Stimulated activated CD4-positive, alpha-beta T cell treated with anti-CD3 and anti-CD28 coated beads, TNF-alpha, amount 100 ng/mL, for 48 hours (primary cell): ENCODE data around the gene RELCH.

ENCODE experiments used
- DNase-seq, 3 donors: peaks; one replicate each; pipeline ENCODE4 v3.0.0-alpha.2; 2020; ENCODE audit warnings: low read depth in 3 of 3

Gene RELCH

GRCh38 chr18:62258616-62259015 lies 71.6 kb downstream of the RELCH start:
- no peak for DNase-seq

- DNase-seq: no peak
Observed at GRCh38 chr18:62262061-62262460, 75.0 kb downstream of the RELCH start.

GRCh38 chr18:62264984-62265383 lies 77.9 kb downstream of the RELCH start:
- no peak for DNase-seq

DNA sequence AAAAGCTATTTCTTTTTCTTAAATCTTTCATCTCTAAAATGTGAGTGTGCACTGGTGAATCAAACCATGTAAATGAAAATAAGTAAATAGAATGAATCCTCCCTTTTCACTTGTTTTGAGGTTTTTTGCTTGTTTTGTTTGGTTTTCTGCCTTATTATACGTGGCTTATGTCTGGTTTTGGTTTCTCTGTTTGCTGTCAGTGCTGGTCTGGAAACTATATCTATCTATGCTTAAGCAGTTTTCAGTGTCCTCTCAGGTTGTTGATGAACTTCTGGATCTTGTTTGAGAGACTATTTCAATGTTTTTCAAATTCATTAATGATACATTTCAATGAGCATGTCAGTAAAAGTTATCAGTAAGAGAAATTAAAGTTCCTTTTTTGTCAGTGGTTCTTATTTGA lies 90.0 kb downstream of the RELCH start:
- no peak for DNase-seq

DNA sequence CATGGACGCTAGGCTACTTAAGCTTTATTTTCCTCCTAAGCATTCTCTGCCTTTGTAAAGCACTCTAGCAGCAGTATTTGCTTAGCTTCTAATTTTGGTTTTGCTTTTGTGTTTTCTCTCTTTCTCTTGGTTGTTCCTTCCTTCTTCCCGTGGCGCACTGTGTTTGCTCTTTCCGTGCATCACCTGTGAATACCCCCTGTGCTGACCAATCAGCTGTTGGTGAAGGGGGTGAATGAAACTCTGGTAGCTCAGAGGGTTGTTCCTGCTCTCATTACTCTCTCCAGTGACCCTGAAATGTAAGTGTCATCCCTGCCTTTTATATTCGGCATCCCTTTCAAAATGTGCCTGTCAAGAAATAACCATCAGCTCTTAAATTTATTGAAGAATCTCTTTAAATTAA lies 92.5 kb downstream of the RELCH start:
- no peak for DNase-seq

GRCh38 chr18:62280058-62280457 lies 93.0 kb downstream of the RELCH start:
- DNase-seq: no peak

GRCh38 chr18:62280786-62281185 lies 93.7 kb downstream of the RELCH start:
- DNase-seq: no peak

DNA sequence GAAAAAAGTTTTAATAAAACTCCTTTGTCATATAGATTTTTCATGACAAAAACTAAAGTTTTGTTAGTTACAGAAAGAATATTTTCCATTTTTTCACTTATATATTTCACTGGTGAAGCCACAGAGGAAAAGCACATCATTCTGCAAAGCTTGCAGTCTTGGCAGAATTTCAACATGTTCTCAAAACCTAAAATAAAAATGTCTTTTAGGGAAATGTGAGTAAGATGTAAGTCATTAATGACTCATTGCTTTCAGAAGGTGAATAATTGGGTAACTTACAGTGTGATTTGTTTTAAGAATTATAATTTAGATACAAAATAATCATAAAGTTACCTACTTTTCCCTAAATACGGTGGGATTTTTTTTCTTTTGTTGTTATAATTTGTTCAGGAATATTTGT lies 94.6 kb downstream of the RELCH start:
- DNase-seq: no peak

DNA sequence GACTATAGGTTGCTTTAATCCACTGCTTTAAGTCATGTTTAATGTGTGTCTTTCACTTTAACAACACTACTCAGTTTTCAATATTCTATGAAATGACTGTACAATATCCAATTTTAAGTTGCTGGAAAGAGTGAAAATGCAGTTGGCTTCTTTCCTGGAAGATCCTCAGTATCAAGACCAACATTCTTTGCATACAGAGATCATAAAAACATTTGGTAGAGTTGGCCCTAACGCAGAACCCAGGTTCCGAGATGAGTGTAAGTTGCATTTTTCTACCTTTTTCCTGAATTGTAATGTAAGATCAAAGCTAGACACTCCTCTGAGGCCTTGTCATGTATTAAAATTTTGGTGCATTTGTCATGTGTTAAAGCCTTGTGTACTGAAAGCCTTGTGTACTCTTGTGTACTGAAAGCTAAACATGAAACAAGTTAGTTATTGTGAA lies 95.2 kb downstream of the RELCH start:
- no peak for DNase-seq

DNA sequence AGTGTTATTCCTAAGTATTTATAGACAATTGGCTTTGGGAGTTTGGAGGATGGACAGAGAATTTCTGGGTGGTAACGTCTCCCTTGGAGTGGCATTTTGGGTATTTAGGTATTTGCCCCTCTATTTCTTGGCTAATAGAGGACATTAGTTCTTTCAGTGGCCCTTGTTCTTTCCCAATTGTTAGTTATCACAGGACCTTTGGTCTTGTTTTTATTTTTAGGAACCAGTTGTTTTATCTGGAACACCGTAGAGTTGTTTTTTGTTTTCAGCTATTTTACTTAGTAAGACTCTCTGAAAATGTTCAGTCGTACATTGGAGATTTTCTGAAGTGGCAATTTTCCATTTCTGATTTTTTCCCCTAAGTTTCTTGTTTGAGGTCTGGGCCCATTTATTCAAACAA lies 97.6 kb downstream of the RELCH start:
- no peak for DNase-seq

- no peak for DNase-seq
Observed at GRCh38 chr18:62285281-62285680, 98.2 kb downstream of the RELCH start.

- DNase-seq: no peak
Observed at GRCh38 chr18:62287781-62288664, 101.0 kb downstream of the RELCH start.

DNA sequence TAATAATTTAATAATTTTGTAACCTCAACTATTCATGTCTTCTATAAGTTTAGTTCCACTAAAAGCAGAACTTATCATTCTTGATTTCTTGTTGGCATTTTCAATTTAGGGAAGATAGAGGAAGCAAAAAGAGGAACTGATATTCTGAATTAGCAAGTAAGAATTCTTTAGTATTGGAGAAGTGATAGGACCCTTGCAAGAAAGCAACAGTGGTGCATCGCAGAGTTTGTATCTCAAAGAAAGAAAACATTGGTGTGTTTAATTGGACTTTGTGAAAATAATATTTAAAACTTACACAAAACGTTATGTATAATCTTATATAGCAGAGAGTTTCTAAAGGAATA lies 101.6 kb downstream of the RELCH start:
- no peak for DNase-seq

DNA sequence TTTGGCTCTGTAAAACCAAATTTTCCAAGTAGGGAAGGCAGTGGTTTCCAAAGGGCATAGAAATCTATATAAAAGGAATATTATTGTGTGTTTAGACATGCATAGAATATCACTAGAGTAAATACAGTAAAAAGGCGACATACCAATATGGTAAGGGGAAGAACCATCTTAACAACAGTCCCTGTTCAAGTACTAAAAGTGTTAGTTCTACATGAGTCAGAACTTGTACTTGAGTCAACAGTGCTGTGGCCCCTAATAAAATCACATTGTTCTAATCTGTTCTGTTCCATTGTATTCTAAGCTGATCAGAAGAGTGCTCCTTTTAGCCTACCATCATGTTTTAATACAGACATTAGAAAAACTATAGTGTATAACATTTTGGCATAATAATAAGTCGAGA lies 102.0 kb downstream of the RELCH start:
- DNase-seq: no peak

- DNase-seq: no peak
Observed at GRCh38 chr18:62294073-62294472, 107.0 kb downstream of the RELCH start.

GRCh38 chr18:62300359-62300963 lies 113.4 kb downstream of the RELCH start:
- no peak for DNase-seq

DNA sequence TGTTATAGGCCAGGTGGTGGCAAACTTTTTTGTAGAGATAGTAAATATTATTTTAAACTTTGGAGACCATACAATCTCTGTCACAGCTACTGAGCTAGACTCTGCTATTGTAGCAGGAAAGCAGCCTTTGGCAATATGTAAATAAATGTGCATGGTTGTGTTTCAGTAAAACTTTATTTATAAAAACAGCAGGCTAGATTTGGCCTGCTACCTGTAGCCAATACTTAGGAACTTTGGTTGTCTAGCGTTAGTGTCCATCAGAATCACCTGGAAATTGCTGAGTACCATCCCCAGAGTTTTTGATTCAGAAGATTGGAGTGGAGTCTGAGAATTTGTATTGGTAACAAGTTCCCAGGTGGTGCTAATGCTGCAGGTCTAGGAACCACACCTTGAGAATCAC lies 114.3 kb downstream of the RELCH start:
- no peak for DNase-seq

- DNase-seq: no peak
Observed at GRCh38 chr18:62312851-62313250, 125.8 kb downstream of the RELCH start.

GRCh38 chr18:62318228-62319180 lies 131.4 kb downstream of the RELCH start:
- no peak for DNase-seq

GRCh38 chr18:62321201-62321600 lies 134.1 kb downstream of the RELCH start:
- no peak for DNase-seq

DNA sequence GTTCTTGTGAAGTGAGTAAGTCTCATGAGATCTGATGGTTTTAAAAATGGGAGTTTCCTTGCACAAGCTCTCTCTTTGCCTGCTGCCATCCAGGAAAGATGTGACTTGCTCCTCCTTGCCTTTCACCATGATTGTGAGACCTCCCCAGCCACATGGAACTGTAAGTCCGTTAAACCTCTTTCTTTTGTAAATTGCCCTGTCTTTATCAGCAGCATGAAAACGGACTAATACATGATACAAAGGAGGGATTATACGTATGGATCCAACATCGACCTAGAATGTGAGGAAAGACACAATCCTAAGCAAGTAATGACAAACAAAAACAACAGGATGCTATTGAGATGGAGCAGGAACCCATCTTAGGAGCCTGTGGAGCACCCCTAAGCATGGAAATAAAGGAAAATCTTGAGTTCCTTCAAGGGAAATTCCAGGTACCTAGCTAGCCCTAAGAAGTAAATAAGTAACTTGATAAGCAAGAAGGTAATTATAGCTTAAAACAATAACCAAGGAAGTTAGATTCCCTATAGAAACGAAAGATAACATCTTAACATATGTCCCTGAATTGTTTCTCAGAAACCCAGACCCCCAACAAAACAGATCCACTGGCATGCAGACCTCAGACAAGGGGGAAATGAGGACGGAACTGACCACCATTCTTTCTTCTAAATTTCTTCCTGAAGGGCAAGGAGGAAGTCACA lies 136.6 kb downstream of the RELCH start:
- no peak for DNase-seq
